ENCODE results near the gene NUDT11.
A peak's percentile ranks its signal among the peaks of the same experiment; 100 is the strongest.
"Not testable (repeated sequence)": the region's sequence is repeated elsewhere in the genome, so short reads cannot be mapped to it uniquely, and the experiment has no call there.

NUDT11 gene

DNA sequence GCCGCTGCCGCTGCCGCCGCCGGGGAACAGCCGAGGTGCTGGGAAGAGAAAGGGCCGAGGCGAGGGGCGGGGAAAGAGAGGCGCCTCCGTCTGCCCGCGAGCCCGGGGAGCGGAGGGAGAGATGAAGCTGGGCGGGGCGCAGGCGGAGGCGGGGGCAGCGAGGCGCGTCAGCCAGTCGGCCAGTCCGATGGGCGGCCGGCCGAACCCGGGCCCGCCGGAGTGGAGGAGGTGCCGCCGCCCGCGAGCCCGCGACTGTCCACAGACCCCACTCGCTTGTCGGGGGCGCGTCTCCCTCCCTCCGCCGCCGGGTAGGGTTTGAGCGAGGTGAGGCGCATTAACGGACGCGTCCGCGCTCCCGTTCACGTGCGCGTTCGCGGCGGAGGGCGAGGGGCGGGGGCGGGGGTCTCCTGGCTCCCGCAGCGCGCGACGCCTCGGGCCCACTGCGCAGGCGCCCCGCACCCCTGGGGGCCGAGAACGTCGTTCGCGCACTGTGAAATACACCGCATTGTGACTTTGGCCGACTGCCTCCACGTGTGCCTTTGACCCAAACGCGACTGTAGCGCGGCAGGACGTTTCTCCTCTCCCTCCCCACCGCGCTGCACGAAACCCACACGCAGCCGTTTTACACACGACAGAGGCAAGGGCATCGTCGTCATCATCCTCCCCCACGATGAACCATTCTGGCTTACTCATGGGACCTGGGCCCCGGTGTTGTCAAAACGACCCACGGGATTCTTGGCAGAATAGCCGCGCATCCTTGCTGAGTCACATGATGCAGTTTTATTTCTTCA is at the start of gene NUDT11:
Gene NUDT11, minus strand, starts transcription at position 92 of the 791 bp plus-strand sequence. CDS start 148 bp downstream, outside the sequence.
- Histone ChIP-seq H3K27ac (ENCODE audit: low read depth, low read length) (peak within 1 kb of the TSS; percentile 24), H3K4me1 (ENCODE audit: control insufficient read depth, insufficient read depth, low read length) (no peaks in the 10 kb centered on the region), H3K4me3 (ENCODE audit: low read length) (peak within 1 kb of the TSS; percentile 52), H3K9ac (ENCODE audit: low read length) (no peak within 1 kb of the TSS), H3K27me3 (ENCODE audit: control insufficient read depth, insufficient read depth, low read length) (no peaks in the 10 kb centered on the region), H3K36me3 (ENCODE audit: control insufficient read depth, insufficient read depth, low read length) (no peaks in the 10 kb centered on the region)

GRCh38 chrX:51520393-51520792 is 24.0 kb upstream of the NUDT11 start:
- no peaks in the 10 kb centered on the region for H3K4me1 ChIP-seq (ENCODE audit: control insufficient read depth, insufficient read depth, low read length)
- H3K9ac ChIP-seq (ENCODE audit: low read length), result no peak overlapping the region
- no peaks in the 10 kb centered on the region for H3K36me3 ChIP-seq (ENCODE audit: control insufficient read depth, insufficient read depth, low read length)
- no peaks in the 10 kb centered on the region for H3K27me3 ChIP-seq (ENCODE audit: control insufficient read depth, insufficient read depth, low read length)
- H3K4me3 ChIP-seq (ENCODE audit: low read length), result no peak overlapping the region
- H3K27ac ChIP-seq (ENCODE audit: low read depth, low read length), result no peak overlapping the region

DNA sequence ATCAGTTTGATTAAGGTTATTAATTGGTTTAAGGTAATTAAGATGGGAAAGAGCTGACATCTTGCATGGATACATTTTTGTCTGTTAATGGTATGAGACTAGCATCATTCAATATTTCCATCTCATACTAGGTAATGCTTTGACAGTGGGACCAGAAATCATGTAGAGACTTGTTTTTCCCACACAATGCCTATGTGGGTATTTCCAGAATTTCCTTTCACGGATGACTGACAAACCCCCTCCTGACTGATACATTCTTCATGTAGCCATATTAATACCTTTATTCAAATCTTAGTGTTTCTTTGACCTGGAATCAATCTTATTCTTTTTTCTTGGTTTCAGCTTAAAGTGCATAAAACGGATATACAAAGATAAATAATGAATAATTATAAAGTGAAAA is 22.7 kb upstream of the NUDT11 start:
- H3K27me3 ChIP-seq (ENCODE audit: control insufficient read depth, insufficient read depth, low read length); H3K9ac ChIP-seq (ENCODE audit: low read length); H3K27ac ChIP-seq (ENCODE audit: low read depth, low read length); H3K36me3 ChIP-seq (ENCODE audit: control insufficient read depth, insufficient read depth, low read length); H3K4me3 ChIP-seq (ENCODE audit: low read length); H3K4me1 ChIP-seq (ENCODE audit: control insufficient read depth, insufficient read depth, low read length): not testable (repeated sequence)

- Histone ChIP-seq H3K36me3 (ENCODE audit: control insufficient read depth, insufficient read depth, low read length) (no peaks in the 10 kb centered on the region), H3K27me3 (ENCODE audit: control insufficient read depth, insufficient read depth, low read length) (no peaks in the 10 kb centered on the region), H3K27ac (ENCODE audit: low read depth, low read length) (no peak overlapping the region), H3K9ac (ENCODE audit: low read length) (no peak overlapping the region), H3K4me3 (ENCODE audit: low read length) (no peak overlapping the region), H3K4me1 (ENCODE audit: control insufficient read depth, insufficient read depth, low read length) (no peaks in the 10 kb centered on the region)
Measured at GRCh38 chrX:51507551-51507950, 11.2 kb upstream of the NUDT11 start.

DNA sequence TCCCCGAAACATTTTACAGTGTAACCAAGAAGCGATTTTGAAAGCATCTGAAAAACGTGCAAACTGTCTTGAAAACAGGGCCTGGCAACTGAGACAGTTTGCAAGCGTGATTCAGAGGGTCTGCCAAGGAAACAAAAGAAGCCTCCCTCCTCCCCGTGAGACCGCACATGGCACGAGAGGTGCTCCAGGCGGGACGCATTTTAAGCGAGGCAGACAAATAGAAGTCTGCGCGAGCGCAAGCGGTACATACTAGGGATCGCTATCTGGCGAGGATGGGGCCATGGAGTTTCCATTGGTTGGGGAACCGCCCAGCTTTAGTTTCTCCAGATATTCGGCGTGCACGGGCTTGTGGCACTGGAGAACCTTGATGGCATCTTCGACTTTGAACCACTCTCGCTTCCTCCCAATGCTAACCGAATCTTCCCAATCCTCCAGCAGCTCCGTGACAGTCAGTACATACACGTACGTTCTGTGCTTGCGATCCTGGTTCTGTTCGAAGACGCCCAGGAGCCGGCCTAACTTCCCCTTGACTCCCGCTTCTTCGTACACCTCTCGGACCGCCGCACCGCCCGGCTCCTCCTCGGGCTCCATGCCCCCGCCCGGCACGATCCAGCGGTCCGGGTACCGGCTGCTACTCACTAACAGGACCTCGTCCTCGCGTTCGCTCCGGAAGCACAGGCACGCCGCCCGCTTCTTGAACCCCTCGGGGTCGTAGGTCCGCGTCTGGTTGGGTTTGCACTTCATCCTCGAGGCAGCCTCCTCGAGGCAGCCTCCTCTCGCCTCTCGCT is 497 bp downstream of the NUDT11 start:
- H3K4me3 ChIP-seq (ENCODE audit: low read length), result peak overlapping the region; percentile 49
- H3K27ac ChIP-seq (ENCODE audit: low read depth, low read length), result peak overlapping the region; percentile 24
- not testable (repeated sequence) for H3K4me1 ChIP-seq (ENCODE audit: control insufficient read depth, insufficient read depth, low read length); H3K27me3 ChIP-seq (ENCODE audit: control insufficient read depth, insufficient read depth, low read length); H3K36me3 ChIP-seq (ENCODE audit: control insufficient read depth, insufficient read depth, low read length); H3K9ac ChIP-seq (ENCODE audit: low read length)

GRCh38 chrX:51494409-51494808 is 2.0 kb downstream of the NUDT11 start:
- Histone ChIP-seq H3K4me1 (ENCODE audit: control insufficient read depth, insufficient read depth, low read length) (no peaks in the 10 kb centered on the region), H3K4me3 (ENCODE audit: low read length) (no peak overlapping the region)

DNA sequence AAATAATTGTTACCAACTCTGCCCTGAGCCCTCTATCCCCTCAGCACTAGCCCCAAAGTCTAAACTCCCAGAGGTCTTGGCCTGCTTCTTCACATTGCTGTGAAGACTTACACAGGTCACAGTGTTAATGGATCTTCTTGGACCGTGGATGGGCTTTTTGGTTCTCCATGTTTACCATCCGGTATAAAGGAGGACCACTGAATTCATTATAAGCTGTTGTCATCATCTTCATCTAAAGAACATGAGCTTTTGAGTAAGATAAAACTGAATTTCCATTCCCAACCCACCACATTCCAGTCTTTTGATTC is 8.5 kb downstream of the NUDT11 start:
- no peaks in the 10 kb centered on the region for H3K4me1 ChIP-seq (ENCODE audit: control insufficient read depth, insufficient read depth, low read length)
- H3K27me3 ChIP-seq (ENCODE audit: control insufficient read depth, insufficient read depth, low read length), result no peaks in the 10 kb centered on the region
- no peak overlapping the region for H3K9ac ChIP-seq (ENCODE audit: low read length)
- no peak overlapping the region for H3K27ac ChIP-seq (ENCODE audit: low read depth, low read length)
- H3K4me3 ChIP-seq (ENCODE audit: low read length), result no peak overlapping the region
- H3K36me3 ChIP-seq (ENCODE audit: control insufficient read depth, insufficient read depth, low read length), result no peaks in the 10 kb centered on the region

More at GRCh38 chrX:51494409-51494808, 2.0 kb downstream of the NUDT11 start:
- Histone ChIP-seq H3K9ac (ENCODE audit: low read length) (no peak overlapping the region), H3K27me3 (ENCODE audit: control insufficient read depth, insufficient read depth, low read length) (no peaks in the 10 kb centered on the region), H3K36me3 (ENCODE audit: control insufficient read depth, insufficient read depth, low read length) (no peaks in the 10 kb centered on the region), H3K27ac (ENCODE audit: low read depth, low read length) (no peak overlapping the region)

DNA sequence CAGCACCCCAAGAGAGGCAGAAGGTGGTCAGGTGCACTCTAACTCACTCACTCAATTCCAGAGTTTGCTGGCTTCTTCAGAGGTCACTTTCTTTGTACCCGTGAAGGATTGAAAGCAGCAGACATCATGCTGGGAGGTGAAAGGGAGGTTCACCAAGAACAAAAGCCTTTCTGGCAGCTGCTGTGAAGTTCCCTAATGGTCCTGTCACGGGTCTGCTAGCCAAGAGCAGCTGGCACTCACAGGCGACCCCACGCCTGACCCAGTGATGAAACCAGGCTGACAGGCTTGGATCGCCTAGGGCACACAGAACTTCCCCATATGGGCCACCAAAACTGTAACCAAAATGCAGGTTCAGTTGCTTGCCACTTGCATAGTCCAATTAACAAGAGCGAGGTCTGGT is 11.8 kb downstream of the NUDT11 start:
- Histone ChIP-seq H3K27ac (ENCODE audit: low read depth, low read length) (no peak overlapping the region), H3K4me1 (ENCODE audit: control insufficient read depth, insufficient read depth, low read length) (no peaks in the 10 kb centered on the region), H3K36me3 (ENCODE audit: control insufficient read depth, insufficient read depth, low read length) (no peaks in the 10 kb centered on the region), H3K27me3 (ENCODE audit: control insufficient read depth, insufficient read depth, low read length) (no peaks in the 10 kb centered on the region), H3K9ac (ENCODE audit: low read length) (no peak overlapping the region), H3K4me3 (ENCODE audit: low read length) (no peak overlapping the region)

GRCh38 chrX:51482411-51482810 is 14.0 kb downstream of the NUDT11 start:
- H3K27me3 ChIP-seq (ENCODE audit: control insufficient read depth, insufficient read depth, low read length); H3K4me1 ChIP-seq (ENCODE audit: control insufficient read depth, insufficient read depth, low read length); H3K9ac ChIP-seq (ENCODE audit: low read length); H3K36me3 ChIP-seq (ENCODE audit: control insufficient read depth, insufficient read depth, low read length); H3K27ac ChIP-seq (ENCODE audit: low read depth, low read length); H3K4me3 ChIP-seq (ENCODE audit: low read length): not testable (repeated sequence)

- H3K4me1 ChIP-seq (ENCODE audit: control insufficient read depth, insufficient read depth, low read length), result no peaks in the 10 kb centered on the region
- no peak overlapping the region for H3K4me3 ChIP-seq (ENCODE audit: low read length)
- H3K9ac ChIP-seq (ENCODE audit: low read length), result no peak overlapping the region
- H3K27ac ChIP-seq (ENCODE audit: low read depth, low read length), result no peak overlapping the region
- no peaks in the 10 kb centered on the region for H3K36me3 ChIP-seq (ENCODE audit: control insufficient read depth, insufficient read depth, low read length)
- no peaks in the 10 kb centered on the region for H3K27me3 ChIP-seq (ENCODE audit: control insufficient read depth, insufficient read depth, low read length)
Measured at GRCh38 chrX:51476930-51477329, 19.5 kb downstream of the NUDT11 start.

- Histone ChIP-seq H3K27me3 (ENCODE audit: control insufficient read depth, insufficient read depth, low read length) (no peaks in the 10 kb centered on the region), H3K9ac (ENCODE audit: low read length) (no peak overlapping the region), H3K27ac (ENCODE audit: low read depth, low read length) (no peak overlapping the region), H3K4me1 (ENCODE audit: control insufficient read depth, insufficient read depth, low read length) (no peaks in the 10 kb centered on the region), H3K4me3 (ENCODE audit: low read length) (no peak overlapping the region), H3K36me3 (ENCODE audit: control insufficient read depth, insufficient read depth, low read length) (no peaks in the 10 kb centered on the region)
Measured at GRCh38 chrX:51463322-51463721, 33.1 kb downstream of the NUDT11 start.

DNA sequence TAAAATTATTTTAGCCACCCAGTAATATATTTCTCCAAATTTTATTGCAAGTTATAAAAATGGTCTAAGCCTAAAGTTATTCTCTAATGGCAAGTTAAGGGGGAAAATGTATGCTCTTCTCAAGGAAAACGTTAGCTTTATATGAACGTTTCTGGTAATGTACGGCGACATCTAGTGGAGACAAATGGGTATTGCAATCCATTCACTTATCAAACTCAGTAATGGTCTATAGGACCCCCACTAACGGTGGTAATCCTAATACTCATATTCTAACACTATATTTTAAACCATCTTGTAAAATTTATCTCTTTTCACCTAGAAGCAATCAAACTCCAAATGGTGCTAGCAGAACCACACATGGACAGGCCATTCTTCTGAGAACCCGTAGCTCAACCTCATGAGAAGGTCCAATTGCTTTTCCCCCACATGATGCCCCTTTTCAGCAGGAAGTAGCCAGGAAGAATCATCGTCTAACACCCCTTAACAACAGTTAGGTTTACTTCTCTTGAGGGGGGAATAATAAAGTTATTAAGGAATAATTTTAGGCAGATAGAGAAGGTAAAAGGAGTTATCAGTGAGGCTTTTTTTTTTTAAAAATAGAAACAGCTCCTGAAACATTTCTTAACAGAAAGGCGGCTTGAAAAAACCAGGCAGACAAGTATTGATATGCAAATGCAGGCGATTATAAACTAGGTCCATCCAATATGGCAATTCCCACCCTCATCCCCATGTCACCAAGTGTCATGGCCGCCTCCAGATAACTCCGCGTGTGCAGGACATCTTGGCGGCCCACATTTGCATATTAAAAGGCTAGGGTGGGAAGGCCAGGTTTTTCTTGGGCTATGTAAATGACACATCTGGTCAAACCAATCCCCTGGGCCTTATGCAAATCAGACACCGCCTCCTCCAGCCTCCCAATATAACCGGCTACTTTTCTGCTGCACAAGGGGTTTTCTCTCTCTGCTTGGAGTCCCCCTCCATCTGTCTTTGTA is 35.0 kb downstream of the NUDT11 start:
- Histone ChIP-seq H3K36me3 (ENCODE audit: control insufficient read depth, insufficient read depth, low read length) (no peaks in the 10 kb centered on the region), H3K4me3 (ENCODE audit: low read length) (no peak overlapping the region), H3K27ac (ENCODE audit: low read depth, low read length) (no peak overlapping the region), H3K27me3 (ENCODE audit: control insufficient read depth, insufficient read depth, low read length) (no peaks in the 10 kb centered on the region), H3K9ac (ENCODE audit: low read length) (no peak overlapping the region), H3K4me1 (ENCODE audit: control insufficient read depth, insufficient read depth, low read length) (no peaks in the 10 kb centered on the region)

Measured in rectal smooth muscle tissue (tissue), 1 donor.